Subcutaneous adipose tissue (tissue), 4 donors: ENCODE results near the gene CSF3. TPM values are rescaled to one million over a fixed set of nuclear protein-coding genes. Genes with fewer than 3 reads are reported as not detected.

Source experiments
- CTCF ChIP-seq: fragments of 450-650 bp; IDR thresholded peaks from one replicate; pipeline ENCODE4 v1.5.1; 2016; ENCODE audit warnings: low read depth, mild to moderate bottlenecking, control low read depth, antibody characterized with exemption, moderate library complexity
- total RNA-seq, 4 donors: library from RNA; depleted of rRNA; stranded (reverse); fragments of >200 nt; gene quantifications; one replicate each; pipeline ENCODE4 v1.1.0, GENCODE V29; 2016

The CSF3 gene
- total RNA-seq, 4 donors from 2014 or later = not detected

GRCh38 chr17:39973496-39973895 lies 41.7 kb upstream of the CSF3 start:
- TF ChIP-seq CTCF = no peak

- no peak for TF ChIP-seq CTCF
These were observed 40.8 kb upstream of the CSF3 start for GRCh38 chr17:39974433-39974832.

- TF ChIP-seq CTCF = no peak
These were observed 39.4 kb upstream of the CSF3 start for GRCh38 chr17:39975801-39976200.

GRCh38 chr17:39979016-39979670 lies 36.1 kb upstream of the CSF3 start:
- TF ChIP-seq CTCF = no peak

GRCh38 chr17:39979893-39980350 lies 35.3 kb upstream of the CSF3 start:
- no peak for TF ChIP-seq CTCF

- TF ChIP-seq CTCF = no peak
These were observed 34.7 kb upstream of the CSF3 start, which contains the start of gene PSMD3 for GRCh38 chr17:39980351-39981206. Gene PSMD3 (plus strand): TSS chr17:39980807. CDS start chr17:39980971, 164 bp downstream.

GRCh38 chr17:39981207-39981741 lies 34.0 kb upstream of the CSF3 start:
- TF ChIP-seq CTCF = no peak
